H1 (cell line): ENCODE results near the gene MICU2. TPM values are rescaled to one million over a fixed set of nuclear protein-coding genes. Genes with fewer than 3 reads are reported as not detected.

Experiments
- CTCF ChIA-PET: fragments of 300-600 bp; sonication (Branson Sonifier 250); formaldehyde crosslinking; loops from one replicate; lab custom pipeline; 2021; ENCODE audit not compliant: partially characterized antibody; lab: Charles Lee
- POLR2A ChIA-PET: fragments of 300-600 bp; sonication (Branson Sonifier 250); formaldehyde crosslinking; loops from one replicate; lab custom pipeline; 2021; ENCODE audit warnings: inconsistent platforms; ENCODE audit not compliant: partially characterized antibody; lab: Charles Lee
- DNase-seq, 2 experiments: peaks; one replicate each; pipeline versions ENCODE4 v3.0.0 to v3.0.0-alpha.2; 2010 to 2022; ENCODE audit warnings: low spot score in 2 of 2, low read depth in 1 of 2, mixed read lengths in 1 of 2
- FAIRE-seq: peaks from 2 replicates; lab custom pipeline; 2011; peaks lifted over from hg19 to GRCh38; lab: Jason Lieb, UNC
- H2AFZ ChIP-seq: 2 replicates; pipeline ENCODE4 v1.8.1; 2012; ENCODE audit warnings: low read length, inconsistent platforms
- H2AK5ac ChIP-seq: 2 replicates; pipeline ENCODE4 v1.6.1; 2013; ENCODE audit warnings: low read depth, low read length
- H2BK120ac ChIP-seq: replicated peaks from 2 replicates; pipeline ENCODE3; 2013; ENCODE audit warnings: low read depth, low read length, inconsistent platforms
- H2BK12ac ChIP-seq: 2 replicates; pipeline ENCODE4 v1.6.1; 2013; ENCODE audit warnings: low read depth, low read length
- H2BK15ac ChIP-seq: 2 replicates; pipeline ENCODE4 v1.6.1; 2013; ENCODE audit warnings: low read length
- H2BK20ac ChIP-seq: 2 replicates; pipeline ENCODE4 v1.6.1; 2013; ENCODE audit warnings: low read length
- H2BK5ac ChIP-seq: 2 replicates; pipeline ENCODE4 v1.6.1; 2013; ENCODE audit warnings: low read depth, low read length
- H3K14ac ChIP-seq: 2 replicates; pipeline ENCODE4 v1.6.1; 2013; ENCODE audit warnings: inconsistent platforms; ENCODE audit not compliant: insufficient read length
- H3K18ac ChIP-seq: 2 replicates; pipeline ENCODE4 v1.6.1; 2013; ENCODE audit warnings: low read length; ENCODE audit errors: extremely low read depth
- H3K23ac ChIP-seq: 2 replicates; pipeline ENCODE4 v1.6.1; 2013; ENCODE audit warnings: inconsistent platforms; ENCODE audit not compliant: insufficient read length
- H3K23me2 ChIP-seq: 2 replicates; pipeline ENCODE4 v1.6.1; 2013; ENCODE audit warnings: low read depth, low read length
- H3K27ac ChIP-seq: 2 replicates; pipeline ENCODE4 v1.6.1; 2011; ENCODE audit warnings: low read depth, low read length, inconsistent platforms
- H3K27me3 ChIP-seq, 4 experiments: replicated peaks in 1 of 4; 1 replicate in 1 of 4; 2 replicates in 3 of 4; pipeline versions ENCODE4 v1.6.1 to v1.8.1; 2011 to 2013; ENCODE audit warnings: low read length in 3 of 4, mild to moderate bottlenecking in 3 of 4, inconsistent platforms in 2 of 4, mixed read lengths in 2 of 4, moderate library complexity in 1 of 4; ENCODE audit not compliant: control insufficient read depth in 3 of 4, insufficient read depth in 3 of 4; ENCODE audit errors: extremely low read depth in 1 of 4
- H3K36me3 ChIP-seq, 4 experiments: 2 replicates each; pipeline versions ENCODE4 v1.6.1 to v1.8.1; 2011 to 2013; ENCODE audit warnings: mild to moderate bottlenecking in 4 of 4, low read length in 3 of 4, moderate library complexity in 2 of 4, control low read depth in 1 of 4, inconsistent platforms in 1 of 4; ENCODE audit not compliant: insufficient read depth in 4 of 4, control insufficient read depth in 2 of 4
- H3K4ac ChIP-seq: replicated peaks from 2 replicates; pipeline ENCODE3; 2013; ENCODE audit warnings: low read length, low read depth, mixed read lengths, inconsistent platforms; ENCODE audit not compliant: insufficient read length
- H3K4me1 ChIP-seq, 4 experiments: replicated peaks in 1 of 4; 1 replicate in 1 of 4; 2 replicates in 3 of 4; pipeline versions ENCODE4 v1.6.1 to v1.8.1; 2011 to 2013; ENCODE audit warnings: low read length in 3 of 4, inconsistent platforms in 2 of 4, mixed read lengths in 1 of 4; ENCODE audit not compliant: insufficient read depth in 4 of 4, control insufficient read depth in 3 of 4
- H3K4me2 ChIP-seq, 2 experiments: 2 replicates each; pipeline versions ENCODE4 v1.6.1 to v1.8.1; 2011 to 2013; ENCODE audit warnings: low read depth in 2 of 2, low read length in 2 of 2, control low read depth in 1 of 2, inconsistent platforms in 1 of 2, mild to moderate bottlenecking in 1 of 2; ENCODE audit not compliant: insufficient read depth in 1 of 2
- H3K4me3 ChIP-seq, 4 experiments: fragments of 200-600, 300-600 bp in 1 of 4; sonication (generic), shearing (Covaris generic), sonication (Bioruptor Twin) in 1 of 4; 2 replicates each; pipeline versions ENCODE4 v1.5.1 to v1.8.1; 2011 to 2016; ENCODE audit warnings: low read length in 4 of 4, low read depth in 3 of 4, control low read depth in 2 of 4, inconsistent platforms in 2 of 4, mild to moderate bottlenecking in 2 of 4, mixed read lengths in 1 of 4, moderate library complexity in 1 of 4; ENCODE audit not compliant: insufficient read depth in 2 of 4; ENCODE audit errors: extremely low read depth in 1 of 4
- H3K56ac ChIP-seq: replicated peaks from 2 replicates; pipeline ENCODE3; 2013; ENCODE audit warnings: low read depth, mild to moderate bottlenecking, mixed read lengths, low read length, inconsistent platforms; ENCODE audit not compliant: insufficient read length
- H3K79me1 ChIP-seq: 2 replicates; pipeline ENCODE4 v1.6.1; 2013; ENCODE audit warnings: low read depth, low read length, control low read depth
- H3K79me2 ChIP-seq, 2 experiments: 2 replicates each; pipeline versions ENCODE4 v1.6.1 to v1.8.1; 2012 to 2013; ENCODE audit warnings: low read length in 2 of 2, mild to moderate bottlenecking in 2 of 2, inconsistent platforms in 1 of 2; ENCODE audit not compliant: insufficient read depth in 2 of 2, control insufficient read depth in 1 of 2
- H3K9ac ChIP-seq, 4 experiments: replicated peaks in 1 of 4; 1 replicate in 1 of 4; 2 replicates in 3 of 4; pipeline versions ENCODE4 v1.6.1 to v1.8.1; 2011 to 2013; ENCODE audit warnings: low read depth in 3 of 4, low read length in 3 of 4, control low read depth in 2 of 4, mild to moderate bottlenecking in 2 of 4, moderate library complexity in 2 of 4, inconsistent platforms in 1 of 4; ENCODE audit errors: extremely low read depth in 1 of 4
- H3K9me3 ChIP-seq, 2 experiments: 2 replicates each; pipeline versions ENCODE4 v1.6.1 to v1.8.1; 2012 to 2013; ENCODE audit warnings: mild to moderate bottlenecking in 2 of 2, moderate library complexity in 2 of 2, control low read depth in 1 of 2, inconsistent platforms in 1 of 2, low read depth in 1 of 2, low read length in 1 of 2, mixed read lengths in 1 of 2; ENCODE audit not compliant: insufficient read depth in 2 of 2
- H4K20me1 ChIP-seq, 2 experiments: replicated peaks in 1 of 2; 2 replicates each; pipeline versions ENCODE3 to v1.8.1; 2011 to 2013; ENCODE audit warnings: inconsistent platforms in 2 of 2, low read length in 2 of 2, mild to moderate bottlenecking in 1 of 2; ENCODE audit not compliant: insufficient read depth in 2 of 2, control insufficient read depth in 1 of 2
- H4K5ac ChIP-seq: 2 replicates; pipeline ENCODE4 v1.6.1; 2013; ENCODE audit warnings: low read length, low read depth, mixed read lengths, inconsistent platforms; ENCODE audit not compliant: insufficient read length
- H4K8ac ChIP-seq: 2 replicates; pipeline ENCODE4 v1.8.0; 2013; ENCODE audit warnings: mild to moderate bottlenecking, moderate library complexity, low read length, inconsistent platforms; ENCODE audit not compliant: insufficient read depth; ENCODE audit errors: extremely low read depth
- H4K91ac ChIP-seq: replicated peaks from 2 replicates; pipeline ENCODE3; 2013; ENCODE audit warnings: low read length, mixed read lengths, inconsistent platforms; ENCODE audit not compliant: insufficient read length
- BRCA1 ChIP-seq: IDR thresholded peaks from 2 replicates; pipeline ENCODE4 v1.6.1; 2012; ENCODE audit warnings: low read depth, low read length, improper control_type of control experiment
- CBX5 ChIP-seq: fragments of 300-800, 300-1000 bp; sonication (generic); IDR thresholded peaks from 2 replicates; pipeline ENCODE4 v1.7.1; 2016; ENCODE audit warnings: antibody characterized with exemption, low read length, low read depth
- CEBPB ChIP-seq: IDR thresholded peaks from 2 replicates; pipeline ENCODE4 v1.6.1; 2012; ENCODE audit warnings: low read depth, low read length
- CHD1 ChIP-seq: IDR thresholded peaks from 2 replicates; pipeline ENCODE4 v1.6.1; 2012; ENCODE audit warnings: low read depth, low read length, improper control_type of control experiment
- CREB1 ChIP-seq: IDR thresholded peaks from 2 replicates; pipeline ENCODE4 v1.6.1; 2012; ENCODE audit warnings: inconsistent platforms
- EGR1 ChIP-seq: IDR thresholded peaks from 2 replicates; pipeline ENCODE4 v1.6.1; 2011; ENCODE audit warnings: low read depth, low read length, borderline replicate concordance
- JUND ChIP-seq: IDR thresholded peaks from 2 replicates; pipeline ENCODE4 v1.6.1; 2011; ENCODE audit warnings: mild to moderate bottlenecking, improper control_type of control experiment, low read length
- KDM5A ChIP-seq: fragments of 200-600 bp; IDR thresholded peaks from 2 replicates; pipeline ENCODE4 v1.7.1; 2012; ENCODE audit warnings: mild to moderate bottlenecking, low read length, inconsistent platforms, mixed read lengths
- NANOG ChIP-seq: IDR thresholded peaks from 2 replicates; pipeline ENCODE4 v1.6.1; 2011; ENCODE audit warnings: low read length, low read depth, mild to moderate bottlenecking, inconsistent platforms; ENCODE audit not compliant: insufficient read depth, poor library complexity, severe bottlenecking
- POLR2AphosphoS5 ChIP-seq: IDR thresholded peaks from 2 replicates; pipeline ENCODE4 v1.6.1; 2011; ENCODE audit warnings: low read depth, low read length
- SAP30 ChIP-seq: fragments of 300-600 bp; sonication (generic); IDR thresholded peaks from 2 replicates; pipeline ENCODE4 v1.7.1; 2012; ENCODE audit warnings: low read length, moderate library complexity, mild to moderate bottlenecking, inconsistent platforms; ENCODE audit not compliant: insufficient read depth, insufficient replicate concordance
- TEAD4 ChIP-seq: IDR thresholded peaks from 2 replicates; pipeline ENCODE4 v1.6.1; 2012; ENCODE audit warnings: low read depth, low read length, inconsistent platforms, mixed read lengths
- WGBS, 2 experiments: shearing (Covaris generic) in 1 of 2; methylation state at CpG; one replicate each; pipeline versions ENCODE4 v1.1.6 to v1.1.7; 2013 to 2015; ENCODE audit warnings: low lambda C conversion rate in 2 of 2, mixed read lengths in 2 of 2, inconsistent platforms in 1 of 2, low coverage in 1 of 2, missing lambda C conversion rate in 1 of 2; ENCODE audit not compliant: insufficient replicate concordance in 2 of 2, insufficient coverage in 1 of 2, insufficient read length in 1 of 2; ENCODE audit errors: extremely low coverage in 1 of 2, missing lambda C conversion rate in 1 of 2; 5-methylcytosine and 5-hydroxymethylcytosine counted together
- polyA plus RNA-seq, 7 experiments: library from polyadenylated mRNA; depleted of rRNA in 3 of 7; stranded (reverse) in 5 of 7; unstranded in 2 of 7; fragments of >200 nt in 5 of 7; fragments of 200-250 nt in 2 of 7; gene quantifications; 1 replicate in 5 of 7; 2 replicates in 1 of 7; 4 replicates in 1 of 7; pipeline versions ENCODE4 v1.2.1 to v1.2.3, GENCODE V29; 2011 to 2013; ENCODE audit warnings: missing spikeins in 2 of 7, mixed read lengths in 2 of 7
- total RNA-seq: library from RNA; stranded (reverse); fragmentation: NEBNext Ultra II Directional; extraction: Animal tissue kit (Norgen Biotek cat#: 25700); gene quantifications from 2 replicates; pipeline ENCODE4 v1.2.1, GENCODE V29; 2021
- TF ChIP-seq, protein P1 (sequence below): IDR thresholded peaks from 2 replicates; pipeline ENCODE4 v1.6.1; 2012; ENCODE audit warnings: inconsistent platforms
- TF ChIP-seq, protein P2 (sequence below): IDR thresholded peaks from 2 replicates; pipeline ENCODE4 v1.6.1; 2011; ENCODE audit warnings: low read depth, mild to moderate bottlenecking, low read length; ENCODE audit not compliant: insufficient read depth

The MICU2 gene
- total and polyA plus RNA-seq, 2 of the 8 experiments (the other 6 are each of a cell fraction or from before 2014, with no cell fraction given): 34.6 to 36.5 TPM

DNA sequence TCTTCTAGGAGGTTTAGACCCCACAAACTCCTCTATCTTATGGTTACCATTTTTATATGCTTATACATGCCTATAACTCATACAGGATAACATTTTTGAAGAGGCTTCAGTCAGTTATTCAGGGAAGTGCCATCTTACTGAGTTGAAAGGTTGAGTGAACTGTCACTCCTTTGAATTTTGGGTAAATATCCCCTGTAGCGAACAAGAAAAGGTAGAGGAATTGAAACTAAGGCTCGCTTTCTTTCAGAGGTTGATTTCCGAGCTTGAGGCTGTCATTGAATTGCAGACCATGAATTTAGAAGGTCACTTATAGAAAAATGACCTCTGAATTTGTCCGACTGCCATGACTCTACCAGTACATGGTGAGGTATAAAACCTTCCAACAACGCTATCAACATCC is 35.1 kb downstream of the MICU2 start:
- FAIRE-seq: no peak
- Histone ChIP-seq H3K23me2 (no peaks in the 10 kb centered on the region), H3K56ac (no peak overlapping the region), H2BK5ac (no peak overlapping the region), H4K91ac (no peak overlapping the region), H4K8ac (no peak overlapping the region), H2BK120ac (no peak overlapping the region), H3K23ac (no peak overlapping the region), H4K5ac (no peak overlapping the region), H3K4me1 (peaks cover 0 to 2% (median 0%) of the 10 kb centered on the region in 4 experiments; a peak in 1 of 7 replicates), H2BK12ac (no peak overlapping the region), H3K9me3 (no peaks in the 10 kb centered on the region), H3K36me3 (peaks cover 0 to 14% (median 4%) of the 10 kb centered on the region in 4 experiments; a peak in 4 of 8 replicates), H4K20me1 (peaks cover 0 to 2% of the 10 kb centered on the region in 2 experiments), H3K79me1 (no peaks in the 10 kb centered on the region), H3K27me3 (no peaks in the 10 kb centered on the region), H3K79me2 (peaks cover 0 to 10% of the 10 kb centered on the region in 2 experiments; a peak in 1 of 4 replicates), H3K9ac (no peak overlapping the region), H3K14ac (no peak overlapping the region), H2BK20ac (no peak overlapping the region), H3K18ac (no peak overlapping the region), H2BK15ac (no peak overlapping the region), H3K4me3 (no peak overlapping the region), H3K4ac (no peak overlapping the region), H2AFZ (no peak overlapping the region), H3K4me2 (no peak overlapping the region), H3K27ac (no peak overlapping the region), H2AK5ac (no peak overlapping the region)
- POLR2A ChIA-PET: interaction anchor here (0.6 to 1.2 kb wide), 2 partner anchors 26 to 1314 kb away, joined by 3 to 5 read pairs; no protein-coding TSS in a partner anchor
- no peak for DNase-seq
- WGBS, 2 experiments: 88% methylated on average over 5 of the region's 5 CpGs; no CpG with 5 or more reads in 1 of the 2 experiments
- CTCF ChIA-PET: interaction anchor here (1.3 to 2.2 kb wide), 2 partner anchors 11 to 74 kb away, joined by 4 to 11 read pairs; no protein-coding TSS in a partner anchor
- no peak for TF ChIP-seq CREB1
- no peak for TF ChIP-seq CHD1
- no peak for TF ChIP-seq SAP30
- no peak for TF ChIP-seq CEBPB
- no peak for TF ChIP-seq NANOG
- no peak for TF ChIP-seq CBX5
- TF ChIP-seq POLR2AphosphoS5: no peak
- no peak for TF ChIP-seq EGR1
- TF ChIP-seq, protein P1, sequence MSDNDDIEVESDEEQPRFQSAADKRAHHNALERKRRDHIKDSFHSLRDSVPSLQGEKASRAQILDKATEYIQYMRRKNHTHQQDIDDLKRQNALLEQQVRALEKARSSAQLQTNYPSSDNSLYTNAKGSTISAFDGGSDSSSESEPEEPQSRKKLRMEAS: no peak
- no peak for TF ChIP-seq JUND
- TF ChIP-seq BRCA1: no peak
- TF ChIP-seq, protein P2, sequence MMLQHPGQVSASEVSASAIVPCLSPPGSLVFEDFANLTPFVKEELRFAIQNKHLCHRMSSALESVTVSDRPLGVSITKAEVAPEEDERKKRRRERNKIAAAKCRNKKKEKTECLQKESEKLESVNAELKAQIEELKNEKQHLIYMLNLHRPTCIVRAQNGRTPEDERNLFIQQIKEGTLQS: no peak
- no peak for TF ChIP-seq KDM5A
- TF ChIP-seq TEAD4: no peak
